MCF 10A (cell line): ENCODE data around the gene ZNF138. TPM values are rescaled to one million over a fixed set of nuclear protein-coding genes. Genes with fewer than 3 reads are reported as not detected.

Source experiments
- BruUV-seq: library from RNA; stranded (reverse); fragments of 400-500 nt; replicated peaks from 2 replicates; lab custom pipeline; 2021; lab: Mats Ljungman, UMichigan
- CTCF ChIA-PET: fragments of 300-600 bp; sonication (Branson Sonifier 250); formaldehyde crosslinking; extraction: SDS; loops from one replicate; lab custom pipeline; 2021; ENCODE audit warnings: antibody characterized with exemption, inconsistent platforms; lab: Yijun Ruan, JAX
- POLR2A ChIA-PET: fragments of 300-600, 350-650 bp; sonication (Branson Sonifier 250); formaldehyde crosslinking; extraction: SDS; loops from one replicate; lab custom pipeline; 2020; ENCODE audit warnings: antibody characterized with exemption, inconsistent platforms; lab: Yijun Ruan, JAX
- DNase-seq: peaks from one replicate; pipeline ENCODE4 v3.0.0-alpha.2; 2018; ENCODE audit not compliant: unreplicated experiment
- H3K27ac Mint-ChIP-seq: one replicate; pipeline ENCODE4 v1.8.0; 2022; ENCODE audit warnings: mild to moderate bottlenecking, low read depth, mixed read lengths; ENCODE audit not compliant: unreplicated experiment
- H3K27me3 Mint-ChIP-seq: one replicate; pipeline ENCODE4 v1.8.0; 2022; ENCODE audit warnings: mixed read lengths; ENCODE audit not compliant: insufficient read depth, unreplicated experiment
- H3K36me3 Mint-ChIP-seq: one replicate; pipeline ENCODE4 v1.8.0; 2022; ENCODE audit warnings: mild to moderate bottlenecking, moderate library complexity, mixed read lengths; ENCODE audit not compliant: insufficient read depth, unreplicated experiment
- H3K4me1 Mint-ChIP-seq: one replicate; pipeline ENCODE4 v1.8.0; 2022; ENCODE audit warnings: mixed read lengths; ENCODE audit not compliant: insufficient read depth, unreplicated experiment
- H3K4me3 Mint-ChIP-seq: one replicate; pipeline ENCODE4 v1.8.0; 2022; ENCODE audit warnings: mild to moderate bottlenecking, moderate library complexity, mixed read lengths; ENCODE audit not compliant: unreplicated experiment
- H3K9me3 Mint-ChIP-seq: one replicate; pipeline ENCODE4 v1.8.0; 2022; ENCODE audit warnings: mixed read lengths; ENCODE audit not compliant: unreplicated experiment
- intact Hi-C: fragments of 100-400 bp; cut with micrococcal nuclease; formaldehyde crosslinking; loops from 2 replicates; pipeline ENCODE4 v1.14.1; 2022
- total RNA-seq: library from RNA; stranded (reverse); gene quantifications from 2 replicates; pipeline ENCODE4 v1.2.3, GENCODE V29; 2022
- TF ChIP-seq, protein P1 (sequence below): fragments of 200-600 bp; IDR thresholded peaks from one replicate; pipeline ENCODE4 v1.8.0; 2022; ENCODE audit warnings: antibody characterized with exemption, mild to moderate bottlenecking; ENCODE audit not compliant: unreplicated experiment

The ZNF138 gene
- total RNA-seq, 1 experiment from 2014 or later = 3.3 TPM

GRCh38 chr7:64880322-64881297, 86.4 kb downstream of the ZNF138 start:
- ChIA-PET POLR2A (no interaction called here), CTCF (no interaction called here)
- no TSS peak for BruUV-seq
- TF ChIP-seq, protein P1, sequence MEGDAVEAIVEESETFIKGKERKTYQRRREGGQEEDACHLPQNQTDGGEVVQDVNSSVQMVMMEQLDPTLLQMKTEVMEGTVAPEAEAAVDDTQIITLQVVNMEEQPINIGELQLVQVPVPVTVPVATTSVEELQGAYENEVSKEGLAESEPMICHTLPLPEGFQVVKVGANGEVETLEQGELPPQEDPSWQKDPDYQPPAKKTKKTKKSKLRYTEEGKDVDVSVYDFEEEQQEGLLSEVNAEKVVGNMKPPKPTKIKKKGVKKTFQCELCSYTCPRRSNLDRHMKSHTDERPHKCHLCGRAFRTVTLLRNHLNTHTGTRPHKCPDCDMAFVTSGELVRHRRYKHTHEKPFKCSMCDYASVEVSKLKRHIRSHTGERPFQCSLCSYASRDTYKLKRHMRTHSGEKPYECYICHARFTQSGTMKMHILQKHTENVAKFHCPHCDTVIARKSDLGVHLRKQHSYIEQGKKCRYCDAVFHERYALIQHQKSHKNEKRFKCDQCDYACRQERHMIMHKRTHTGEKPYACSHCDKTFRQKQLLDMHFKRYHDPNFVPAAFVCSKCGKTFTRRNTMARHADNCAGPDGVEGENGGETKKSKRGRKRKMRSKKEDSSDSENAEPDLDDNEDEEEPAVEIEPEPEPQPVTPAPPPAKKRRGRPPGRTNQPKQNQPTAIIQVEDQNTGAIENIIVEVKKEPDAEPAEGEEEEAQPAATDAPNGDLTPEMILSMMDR = no peak
- Mint-ChIP-seq H3K4me3 (no peak overlapping the region), H3K36me3 (peaks cover 6% of the 10 kb centered on the region), H3K9me3 (peaks cover 13% of the 10 kb centered on the region), H3K4me1 (no peaks in the 10 kb centered on the region), H3K27me3 (no peaks in the 10 kb centered on the region), H3K27ac (no peak overlapping the region)
- no peak for DNase-seq
- intact Hi-C loops = no loop called here

DNA sequence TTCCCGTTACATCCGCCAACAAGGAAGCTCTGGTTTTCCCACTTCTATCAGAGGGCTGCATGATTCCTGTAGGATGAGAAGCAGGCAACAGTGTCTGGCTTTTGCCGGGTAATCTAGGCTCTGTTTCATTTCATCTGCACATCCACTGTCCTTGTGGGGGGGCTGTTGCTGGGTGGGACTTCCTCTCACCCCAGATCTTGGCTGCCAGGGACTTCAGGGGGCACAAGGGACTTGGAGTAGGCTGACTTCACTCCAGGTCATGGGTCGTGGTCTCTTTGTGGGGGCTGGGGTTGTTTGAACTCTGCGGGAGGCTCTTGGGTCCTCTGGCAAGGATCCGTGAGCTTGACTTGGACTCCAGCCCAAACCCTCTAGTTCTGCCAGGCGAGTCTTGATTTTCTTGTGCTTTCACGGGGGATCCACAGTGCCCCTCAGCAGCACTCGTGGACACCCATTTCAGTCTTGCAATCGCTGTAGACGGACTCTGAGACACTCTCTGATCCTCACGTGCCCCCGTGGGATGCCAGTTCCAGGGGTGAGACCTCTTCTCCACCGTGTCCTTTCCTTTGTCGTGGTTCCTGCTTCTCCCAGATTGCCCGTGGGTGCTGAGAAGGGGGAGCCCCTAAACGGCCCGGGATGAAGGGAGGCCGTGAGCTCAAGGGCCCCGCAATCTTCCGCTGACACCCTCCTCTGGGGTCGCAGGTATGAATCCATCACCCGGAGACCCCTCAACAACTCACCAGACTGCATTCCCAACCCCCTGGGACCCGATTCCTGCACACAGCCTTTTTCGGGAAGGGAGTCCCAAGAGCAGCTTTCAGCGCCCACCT, 87.4 kb downstream of the ZNF138 start:
- POLR2A ChIA-PET = no interaction called here
- H3K27ac Mint-ChIP-seq = no peak overlapping the region
- TF ChIP-seq, protein P1 = no peak
- CTCF ChIA-PET = no interaction called here
- no peak for DNase-seq
- H3K36me3 Mint-ChIP-seq = peaks cover 6% of the 10 kb centered on the region
- H3K4me3 Mint-ChIP-seq = no peak overlapping the region
- BruUV-seq = no TSS peak
- peaks cover 23% of the 10 kb centered on the region for H3K9me3 Mint-ChIP-seq
- no peaks in the 10 kb centered on the region for H3K27me3 Mint-ChIP-seq
- intact Hi-C loops = no loop called here
- H3K4me1 Mint-ChIP-seq = no peaks in the 10 kb centered on the region

- no peak for DNase-seq
- Mint-ChIP-seq H3K4me1 (no peaks in the 10 kb centered on the region), H3K36me3 (peaks cover 6% of the 10 kb centered on the region), H3K27me3 (no peaks in the 10 kb centered on the region), H3K4me3 (no peak overlapping the region), H3K9me3 (peaks cover 22% of the 10 kb centered on the region), H3K27ac (no peak overlapping the region)
- ChIA-PET POLR2A (no interaction called here), CTCF (no interaction called here)
- intact Hi-C loops = no loop called here
- no TSS peak for BruUV-seq
- TF ChIP-seq, protein P1 = no peak
Observed at GRCh38 chr7:64882341-64883112, 88.3 kb downstream of the ZNF138 start.

Other genes starting within 250 kb of the ZNF138 start
- gene ZNF680, start 231.4 kb upstream of the ZNF138 start, total RNA-seq = 6.0 and 11.7 TPM in 2 replicates
- 4.6 and 5.0 TPM in 2 replicates for gene ZNF107, start 128.3 kb upstream of the ZNF138 start, total RNA-seq
- gene ZNF273, start 108.8 kb downstream of the ZNF138 start, total RNA-seq = 2.2 and 2.5 TPM in 2 replicates
- gene ZNF117, start 196.6 kb downstream of the ZNF138 start, total RNA-seq = 3.2 and 4.8 TPM in 2 replicates
- gene ERV3-1, start 212.3 kb downstream of the ZNF138 start, total RNA-seq = 7.6 and 11.2 TPM in 2 replicates